Esophagus squamous epithelium (tissue), 5 donors: ENCODE results near the gene PFKFB3. TPM values are rescaled to one million over a fixed set of nuclear protein-coding genes. Genes with fewer than 3 reads are reported as not detected.

ENCODE experiments used
- DNase-seq: peaks from one replicate; lab custom pipeline; 2025; lab: John Stamatoyannopoulos, UW
- H3K27ac ChIP-seq, 4 donors: fragments of 200-600 bp; sonication (generic); one replicate each; pipeline ENCODE4 v1.5.1; 2016 to 2019; ENCODE audit warnings: mild to moderate bottlenecking in 1 of 4
- H3K27me3 ChIP-seq, 4 donors: fragments of 200-600 bp; sonication (generic); 1 replicate in 3 of 4; 2 replicates in 1 of 4; pipeline versions ENCODE4 v1.5.1 to v1.6.0; 2017 to 2021; ENCODE audit warnings: antibody characterized with exemption in 1 of 4
- H3K36me3 ChIP-seq, 3 donors: fragments of 200-600 bp; sonication (generic); one replicate each; pipeline ENCODE4 v1.5.1; 2016 to 2019
- H3K4me1 ChIP-seq, 3 donors: fragments of 200-600 bp; sonication (generic); one replicate each; pipeline ENCODE4 v1.5.1; 2017 to 2019
- H3K4me3 ChIP-seq, 4 donors: fragments of 200-600 bp; sonication (generic); 1 replicate in 3 of 4; 2 replicates in 1 of 4; pipeline ENCODE4 v1.5.1; 2016 to 2019; ENCODE audit warnings: mild to moderate bottlenecking in 2 of 4, moderate library complexity in 1 of 4
- H3K9me3 ChIP-seq, 3 donors: fragments of 200-600 bp; sonication (generic); one replicate each; pipeline ENCODE4 v1.5.1; 2016 to 2019
- CTCF ChIP-seq, 6 experiments: fragments of 450-650 bp in 4 of 6; fragments of 200-600 bp in 2 of 6; sonication (generic) in 2 of 6; IDR thresholded peaks; one replicate each; pipeline ENCODE4 v1.5.1; 2016 to 2019; ENCODE audit warnings: antibody characterized with exemption in 6 of 6, mild to moderate bottlenecking in 4 of 6, moderate library complexity in 4 of 6
- POLR2A ChIP-seq, 4 donors: fragments of 450-650 bp; IDR thresholded peaks; one replicate each; pipeline ENCODE4 v1.6.1; 2017; ENCODE audit warnings: antibody characterized with exemption in 4 of 4, mild to moderate bottlenecking in 4 of 4, moderate library complexity in 3 of 4
- WGBS, 2 donors: methylation state at CpG; one replicate each; pipeline ENCODE4 v1.1.5; 2018; 5-methylcytosine and 5-hydroxymethylcytosine counted together
- intact Hi-C: fragments of 100-400 bp; cut with DNase I; formaldehyde crosslinking; loops from one replicate; pipeline ENCODE4 v1.15.0; 2022
- total RNA-seq, 4 donors: library from RNA; depleted of rRNA; stranded (reverse); fragments of >200 nt; gene quantifications; one replicate each; pipeline ENCODE4 v1.1.0, GENCODE V29; 2016
- donor health status: DM: yes; HTN: yes; CAD: no.

The PFKFB3 gene
- total RNA-seq, 4 donors from 2014 or later, result 17.1 to 37.8 (median 26.2) TPM

- Histone ChIP-seq H3K27me3 (no peaks in the 10 kb centered on the region), H3K9me3 (no peaks in the 10 kb centered on the region), H3K36me3 (peaks cover 0 to 18% (median 0%) of the 10 kb centered on the region in 3 donors), H3K27ac (no peak overlapping the region), H3K4me1 (peaks cover 19 to 85% (median 49%) of the 10 kb centered on the region in 3 donors), H3K4me3 (no peak overlapping the region)
- WGBS, 2 donors, result 98 to 100% methylated on average over 2 of the region's 2 CpGs
- intact Hi-C loops, result no loop called here
- DNase-seq, result no peak
- TF ChIP-seq CTCF (IDR thresholded peaks at IDR 0.05), result no peak
- no peak for TF ChIP-seq POLR2A (IDR thresholded peaks at IDR 0.05)
Measured at GRCh38 chr10:6167456-6167855, 35.3 kb upstream of the PFKFB3 start.

GRCh38 chr10:6168084-6168483, 34.6 kb upstream of the PFKFB3 start:
- 74% methylated on average over 3 of the region's 3 CpGs; no CpG with 5 or more reads in 1 of the 2 donors for WGBS, 2 donors

GRCh38 chr10:6170638-6171037, 32.1 kb upstream of the PFKFB3 start:
- WGBS, 2 donors, result 53 to 59% methylated on average over 2 of the region's 2 CpGs
- peak overlapping the region in 1 of 4 donors; percentile 34 for H3K27ac ChIP-seq
- H3K27me3 ChIP-seq, result no peaks in the 10 kb centered on the region
- H3K36me3 ChIP-seq, result peaks cover 0 to 18% (median 0%) of the 10 kb centered on the region in 3 donors
- no peak overlapping the region for H3K4me3 ChIP-seq
- DNase-seq, result no peak
- peaks cover 10 to 75% (median 49%) of the 10 kb centered on the region in 3 donors for H3K4me1 ChIP-seq
- TF ChIP-seq POLR2A (IDR thresholded peaks at IDR 0.05) (no peak), CTCF (IDR thresholded peaks at IDR 0.05) (no peak)
- intact Hi-C loops, result no loop called here
- H3K9me3 ChIP-seq, result no peaks in the 10 kb centered on the region

More at GRCh38 chr10:6168084-6168483, 34.6 kb upstream of the PFKFB3 start:
- Histone ChIP-seq H3K36me3 (peaks cover 0 to 18% (median 0%) of the 10 kb centered on the region in 3 donors), H3K27ac (no peak overlapping the region), H3K9me3 (no peaks in the 10 kb centered on the region), H3K27me3 (no peaks in the 10 kb centered on the region), H3K4me1 (peaks cover 23 to 85% (median 48%) of the 10 kb centered on the region in 3 donors), H3K4me3 (no peak overlapping the region)
- intact Hi-C loops, result no loop called here
- no peak for TF ChIP-seq POLR2A (IDR thresholded peaks at IDR 0.05)
- TF ChIP-seq CTCF (IDR thresholded peaks at IDR 0.05), result no peak
- DNase-seq, result no peak

- Histone ChIP-seq H3K27ac (peak overlapping the region in 3 of 4 donors; percentile 11 to 77 (median 68)), H3K27me3 (no peaks in the 10 kb centered on the region), H3K4me1 (peaks cover 18 to 76% (median 63%) of the 10 kb centered on the region in 3 donors), H3K4me3 (no peak overlapping the region), H3K36me3 (peaks cover 0 to 6% (median 0%) of the 10 kb centered on the region in 3 donors), H3K9me3 (no peaks in the 10 kb centered on the region)
- 46 to 61% methylated on average over 10 to 19 of the region's 23 CpGs for WGBS, 2 donors
- DNase-seq, result no peak
- intact Hi-C loops, result no loop called here
- no peak for TF ChIP-seq CTCF (IDR thresholded peaks at IDR 0.05)
- peak in 1 of 4 donors; percentile 22 for TF ChIP-seq POLR2A (IDR thresholded peaks at IDR 0.05)
Measured at GRCh38 chr10:6171881-6172695, 30.6 kb upstream of the PFKFB3 start.

GRCh38 chr10:6173203-6173602, 29.5 kb upstream of the PFKFB3 start:
- H3K9me3 ChIP-seq, result no peaks in the 10 kb centered on the region

More at GRCh38 chr10:6173203-6173602, 29.5 kb upstream of the PFKFB3 start:
- peaks cover 18 to 79% (median 64%) of the 10 kb centered on the region in 3 donors for H3K4me1 ChIP-seq
- 64 to 69% methylated on average over 4 of the region's 8 CpGs for WGBS, 2 donors
- no peaks in the 10 kb centered on the region for H3K36me3 ChIP-seq
- H3K27ac ChIP-seq, result peak overlapping the region in 1 of 4 donors; percentile 7
- intact Hi-C loops, result no loop called here
- H3K4me3 ChIP-seq, result no peak overlapping the region
- DNase-seq, result no peak
- H3K27me3 ChIP-seq, result no peaks in the 10 kb centered on the region
- TF ChIP-seq CTCF (IDR thresholded peaks at IDR 0.05) (peak in 2 of 6 experiments; percentile 19 to 22), POLR2A (IDR thresholded peaks at IDR 0.05) (no peak)
